AG08396 (cell line): Measurements from ENCODE around the gene LPAR1.

Experiments used
- DNase-seq: peaks from one replicate; pipeline ENCODE4 v3.0.0; 2012; ENCODE audit warnings: low spot score, mixed read lengths

LPAR1 gene

DNA sequence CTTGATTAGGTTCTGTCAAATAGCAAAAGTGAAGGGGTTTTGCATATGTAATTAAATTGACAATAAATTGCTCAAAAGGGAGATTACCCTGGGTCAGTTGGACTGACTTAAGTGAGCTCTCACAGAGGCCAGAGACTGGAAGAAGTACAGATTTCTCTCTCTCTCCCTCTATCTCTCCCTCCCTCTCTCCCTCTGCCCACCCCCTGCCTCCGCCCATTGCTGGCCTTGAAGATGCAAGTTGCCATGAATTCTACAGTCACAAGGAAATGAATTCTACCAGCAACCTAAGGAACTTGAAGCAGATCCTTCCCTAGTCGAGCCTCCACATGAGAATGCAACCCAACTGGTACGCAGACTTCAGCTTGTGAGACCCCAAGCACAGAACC is 119.2 kb downstream of the LPAR1 start:
- DNase-seq = no peak

DNA sequence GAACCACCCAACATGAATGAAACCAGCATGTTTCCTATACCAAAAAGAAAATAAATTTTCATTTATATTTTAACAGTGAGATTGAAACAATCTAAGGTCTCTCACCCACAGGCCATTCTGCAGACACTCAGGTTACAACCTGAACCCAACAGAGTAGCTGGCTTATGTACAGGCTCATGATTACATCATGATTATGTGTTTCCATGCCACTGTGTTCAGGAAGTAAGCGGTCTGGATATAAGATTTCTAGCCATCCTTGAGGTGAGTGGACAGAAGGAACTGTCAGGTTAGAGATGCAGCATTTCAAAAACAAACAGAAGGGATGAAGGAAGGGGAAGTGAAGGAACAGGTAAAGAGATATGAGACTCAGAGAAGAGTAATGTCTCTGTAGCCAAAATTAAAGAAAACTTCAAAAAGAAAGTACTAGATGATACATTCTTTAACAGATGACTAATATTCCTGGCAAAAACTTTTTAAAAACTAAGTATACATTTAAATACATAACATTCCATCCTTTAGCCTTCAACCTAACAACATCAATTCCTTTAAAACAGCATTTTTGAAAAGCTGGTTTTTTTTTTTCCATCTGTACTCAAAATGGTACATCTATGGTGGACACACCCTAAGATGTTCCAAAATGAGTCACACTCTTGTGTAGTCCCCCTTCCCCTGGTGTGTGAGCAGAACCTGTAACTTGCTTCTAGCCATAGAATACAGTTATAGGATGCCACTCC is 119.8 kb downstream of the LPAR1 start:
- DNase-seq = peak; percentile 16

DNA sequence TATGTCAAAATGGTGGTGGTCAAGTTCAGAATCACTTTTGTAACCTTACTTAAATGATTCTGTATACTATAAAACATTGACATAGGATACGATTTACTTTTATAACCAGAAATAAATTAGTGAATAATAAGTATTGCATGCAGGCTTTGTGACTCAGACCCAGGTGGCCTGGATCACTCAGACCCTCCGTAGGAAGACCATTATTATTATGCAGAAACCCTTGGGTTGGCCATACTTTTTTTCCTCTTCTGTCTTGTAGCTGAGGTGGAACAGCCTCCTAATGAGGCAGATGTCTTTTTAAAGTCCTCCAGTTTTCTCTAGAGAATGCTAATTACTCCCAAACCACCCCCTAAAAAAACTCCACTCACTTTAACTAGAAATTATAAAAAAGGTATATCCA is 121.9 kb downstream of the LPAR1 start:
- DNase-seq = no peak

DNA sequence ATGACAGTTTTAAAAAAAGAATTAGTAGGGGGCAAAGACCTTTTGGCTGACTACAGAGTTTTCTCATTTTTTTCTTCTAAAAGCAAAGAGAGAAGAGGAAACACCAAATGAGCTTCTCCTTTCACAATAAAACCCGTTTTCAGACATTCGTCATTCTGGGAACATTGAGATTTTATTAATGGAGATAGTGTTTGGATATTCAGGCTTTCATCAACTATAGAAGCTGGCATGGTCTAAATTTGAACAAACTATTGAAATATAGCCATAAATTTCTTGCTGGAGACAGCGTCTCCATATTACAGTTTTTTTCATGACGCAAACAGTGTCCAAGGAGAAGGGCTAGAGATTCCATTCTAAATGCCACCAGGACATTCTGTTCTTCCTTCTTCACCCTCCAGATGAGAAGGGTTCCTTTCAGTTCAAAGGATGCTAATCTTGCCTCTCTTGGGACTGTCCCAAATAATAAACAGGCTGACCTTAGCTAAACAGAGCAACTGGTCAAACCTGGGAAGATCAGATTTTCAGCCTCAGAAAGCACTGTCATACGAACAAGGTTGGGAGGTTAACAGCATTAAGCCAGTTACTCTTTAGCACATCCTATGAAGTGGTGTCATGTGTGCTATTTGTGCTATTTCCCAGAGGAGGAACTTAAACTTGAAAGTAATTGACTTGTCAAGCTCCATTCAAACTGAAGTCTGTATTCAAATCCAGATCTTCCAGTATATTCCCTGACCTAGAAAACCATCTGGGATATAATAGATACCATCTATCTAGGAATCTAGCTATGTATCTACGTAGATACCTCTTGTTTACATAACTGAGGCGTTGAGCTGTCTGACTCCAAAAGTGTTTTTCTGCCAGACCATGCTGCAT is 125.6 kb downstream of the LPAR1 start:
- DNase-seq = no peak

DNA sequence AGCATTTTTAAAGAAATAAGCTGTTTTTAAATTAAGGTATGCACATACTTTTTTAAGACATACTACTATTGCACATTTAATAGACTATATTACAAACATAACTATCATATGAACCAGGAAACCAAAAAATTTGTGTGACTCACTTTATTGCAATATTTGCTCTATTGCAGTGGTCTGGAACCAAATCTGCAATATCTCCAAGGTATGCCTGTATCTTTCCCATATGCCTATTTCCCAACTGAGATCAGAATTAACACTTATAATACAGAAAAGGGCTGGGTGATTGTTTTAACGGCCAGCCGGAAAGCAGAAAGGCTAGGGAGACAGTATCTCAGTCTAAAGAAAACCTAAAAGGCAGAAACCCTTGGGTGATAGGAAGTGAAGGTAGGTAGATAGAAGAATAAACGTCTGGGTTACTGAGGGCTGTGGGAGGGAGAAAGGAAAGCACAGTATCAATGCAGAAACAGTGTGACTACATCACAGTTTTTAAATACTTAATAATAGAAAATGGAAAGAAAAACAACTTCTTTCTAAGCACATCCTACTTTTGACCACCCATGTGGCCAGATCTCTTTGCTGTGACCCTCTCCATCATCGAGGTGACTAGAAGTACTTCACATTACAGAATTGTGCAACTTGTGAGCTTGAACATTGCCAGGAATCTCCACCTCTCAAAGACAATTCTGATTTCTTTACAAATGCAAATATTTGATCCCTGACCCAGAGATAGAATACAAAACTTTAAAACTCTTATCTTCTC is 126.4 kb downstream of the LPAR1 start:
- no peak for DNase-seq

DNA sequence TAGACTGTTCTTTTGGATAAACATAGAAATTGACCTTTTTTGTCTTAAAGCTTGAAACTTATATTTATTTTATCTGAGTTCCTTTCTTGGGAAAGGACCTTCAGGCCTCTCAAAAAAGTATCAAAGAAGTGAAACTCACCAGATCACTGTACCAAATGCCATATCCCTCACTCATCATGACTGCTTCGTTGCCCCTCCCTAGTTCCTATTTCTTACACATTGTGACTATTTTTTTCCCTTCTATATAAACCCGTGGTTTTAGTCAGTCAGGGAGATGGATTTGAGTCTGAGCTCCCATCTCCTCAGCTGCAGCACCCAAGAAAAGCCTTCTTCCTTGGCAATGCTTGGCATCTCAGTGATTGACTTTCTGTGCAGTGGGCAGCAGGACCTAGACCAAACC is 129.4 kb downstream of the LPAR1 start:
- no peak for DNase-seq

DNA sequence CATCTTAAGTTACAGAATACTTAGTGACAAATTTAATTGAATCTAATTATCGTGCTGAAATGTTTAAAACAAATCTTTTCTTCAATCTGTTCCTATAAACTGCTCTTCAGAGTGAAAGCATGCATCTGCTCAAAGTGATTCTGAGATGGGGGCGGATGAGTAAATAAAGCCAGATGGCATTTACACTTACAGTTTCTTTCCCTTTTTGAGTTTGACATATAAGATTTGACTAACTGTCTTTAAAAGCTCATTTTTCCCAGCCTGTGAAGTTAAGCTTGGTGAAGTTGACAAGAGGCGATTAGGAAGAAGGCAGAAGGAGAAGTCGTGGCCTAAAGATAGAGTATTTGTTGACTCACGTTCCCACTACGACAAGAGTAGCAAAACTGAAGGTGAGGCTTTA is 137.4 kb downstream of the LPAR1 start:
- DNase-seq = no peak

DNA sequence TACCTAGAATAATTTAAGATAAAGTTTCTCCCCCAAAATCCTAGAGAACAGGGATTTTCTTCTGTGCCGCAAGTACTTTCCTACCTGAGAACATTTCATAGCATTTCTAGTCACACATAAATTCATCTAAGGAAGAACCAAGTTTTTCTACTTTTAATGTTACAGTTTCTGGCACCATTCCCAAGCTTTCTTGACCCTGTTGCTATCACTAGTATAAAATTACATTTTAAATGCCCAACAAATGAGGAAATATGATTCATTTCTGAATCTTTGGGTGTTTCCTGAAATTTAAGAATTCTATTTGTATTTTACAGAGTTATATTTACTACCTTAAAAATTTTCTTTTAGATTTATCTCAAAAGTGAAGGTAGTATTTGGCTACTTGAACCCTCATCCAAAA is 137.8 kb downstream of the LPAR1 start:
- DNase-seq = no peak

DNA sequence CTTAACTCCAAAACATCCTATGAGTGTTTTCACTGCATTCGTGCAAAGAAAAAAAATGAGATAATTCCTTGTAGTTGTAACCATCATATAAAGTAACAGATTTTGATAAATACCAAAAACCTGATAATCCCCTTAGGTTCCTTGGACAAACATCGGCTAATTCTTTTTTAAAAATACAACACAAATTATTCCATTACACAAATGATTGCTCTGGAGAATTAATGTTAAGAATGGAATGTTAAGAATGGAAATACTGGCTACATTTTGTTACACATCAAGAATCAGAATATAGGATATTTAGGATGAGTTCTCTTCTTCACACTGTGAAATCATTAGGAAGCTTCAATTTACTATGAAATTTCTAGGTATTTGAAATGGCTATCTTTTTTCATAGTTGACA is 139.4 kb downstream of the LPAR1 start:
- no peak for DNase-seq

DNA sequence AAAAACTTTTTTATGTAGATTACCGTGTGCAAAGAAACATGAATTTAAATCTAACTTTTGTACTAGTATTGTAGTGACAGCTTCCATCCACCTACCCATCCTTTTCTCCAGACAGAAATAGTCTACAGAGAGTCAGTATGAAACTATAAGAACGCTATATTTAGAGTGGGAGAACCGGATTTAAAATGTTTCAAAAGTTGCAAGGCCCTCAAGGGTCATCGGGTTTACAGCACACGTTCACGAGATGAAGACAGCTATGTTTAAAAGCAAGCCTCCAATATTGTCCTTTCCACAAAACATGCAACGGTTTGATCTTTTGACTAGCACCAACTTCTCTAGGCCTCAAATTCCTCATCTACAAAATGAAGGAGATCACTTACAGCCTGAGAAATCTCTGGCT is 139.9 kb downstream of the LPAR1 start:
- DNase-seq = no peak

DNA sequence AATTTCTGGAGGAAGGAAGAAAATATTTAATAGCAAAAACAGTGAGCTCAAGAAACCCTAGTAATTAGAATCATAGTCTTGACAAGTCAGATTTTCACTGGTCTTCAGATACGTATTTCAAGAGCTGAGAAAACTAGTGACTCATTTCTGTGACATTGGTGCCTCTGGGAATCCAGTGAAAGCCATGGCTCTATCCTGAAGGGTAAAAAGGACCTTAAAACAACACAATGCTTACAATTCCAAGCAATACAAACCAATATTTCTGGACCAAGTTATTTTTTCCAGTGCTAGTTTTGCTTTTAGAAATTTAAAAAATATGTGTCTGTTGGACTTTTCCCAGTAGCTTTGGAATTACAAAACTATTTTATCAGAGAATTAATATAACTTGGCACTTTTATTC is 140.3 kb downstream of the LPAR1 start:
- no peak for DNase-seq

DNA sequence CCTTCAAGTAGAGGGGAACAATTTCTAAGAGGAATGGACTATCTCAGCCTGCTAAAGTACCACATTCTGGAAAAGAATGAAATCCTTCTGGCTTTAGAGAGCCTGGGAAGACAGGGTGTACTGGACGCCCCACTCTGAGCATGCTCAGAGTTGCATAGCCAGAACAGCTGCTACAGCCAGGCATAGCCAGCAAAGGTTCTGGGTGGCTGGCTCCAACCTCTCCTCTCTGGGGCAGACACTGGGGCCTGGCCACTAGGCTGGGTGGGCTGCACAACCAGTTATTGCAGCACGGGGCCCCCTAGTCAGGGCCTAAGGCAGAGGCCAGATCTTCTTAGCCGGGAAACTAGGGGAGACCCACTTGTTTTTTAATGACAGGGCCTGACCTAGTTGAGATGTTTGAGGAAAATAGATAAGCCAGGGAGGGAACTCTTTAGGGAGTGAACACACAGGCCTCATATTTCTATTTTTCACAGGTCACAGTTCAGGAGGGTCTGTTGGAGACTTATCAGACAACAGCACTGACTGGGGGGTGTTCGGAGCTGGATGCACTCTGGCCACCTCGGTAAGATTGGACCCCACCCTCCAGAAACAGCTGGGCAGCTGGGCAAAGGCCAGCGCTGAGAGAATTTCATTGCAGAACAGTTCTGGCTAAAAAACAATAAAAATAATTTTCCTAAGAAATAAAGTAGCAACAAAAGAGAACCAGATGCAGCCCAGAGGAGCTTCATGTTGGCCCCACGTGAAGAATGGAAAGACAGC is 142.9 kb downstream of the LPAR1 start:
- no peak for DNase-seq

DNA sequence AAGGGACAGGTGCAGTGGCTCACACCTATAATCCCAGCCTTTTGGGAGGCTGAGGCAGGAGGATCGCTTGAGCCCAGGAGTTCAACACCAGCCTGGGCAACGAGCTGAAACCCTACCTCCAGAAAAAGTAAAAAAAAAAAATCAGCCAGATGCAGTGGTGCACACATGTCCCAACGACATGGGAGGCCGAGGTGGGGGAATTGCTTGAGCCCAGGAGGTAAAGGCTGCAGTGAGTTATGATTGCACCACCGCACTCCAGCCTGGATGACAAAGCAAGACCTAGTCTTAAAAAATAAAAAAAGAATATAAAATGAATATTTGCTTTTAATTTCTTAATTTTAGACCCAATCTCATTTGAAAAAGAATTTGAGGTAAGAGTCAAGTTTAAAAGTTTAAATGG is 143.5 kb downstream of the LPAR1 start:
- no peak for DNase-seq

DNA sequence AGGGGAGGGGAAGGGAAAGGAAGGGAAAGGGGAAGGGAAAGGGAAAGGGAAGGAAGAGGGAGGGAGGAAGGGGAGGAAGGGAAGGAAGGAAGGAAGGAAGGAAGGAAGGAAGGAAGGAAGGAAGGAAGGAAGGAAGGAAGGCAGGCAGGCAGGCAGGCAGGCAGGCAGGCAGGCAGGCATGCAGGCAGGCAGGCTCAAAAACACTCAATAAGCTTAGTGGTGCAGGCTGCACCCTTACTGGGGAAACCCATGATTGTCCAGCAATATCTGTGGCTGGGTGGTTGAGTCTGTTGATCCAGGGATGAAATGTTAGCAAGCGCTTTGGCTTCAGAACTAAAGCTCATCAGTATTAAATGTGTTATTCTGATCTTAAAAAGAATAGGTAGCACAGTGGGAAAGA is 145.6 kb downstream of the LPAR1 start:
- no peak for DNase-seq

DNA sequence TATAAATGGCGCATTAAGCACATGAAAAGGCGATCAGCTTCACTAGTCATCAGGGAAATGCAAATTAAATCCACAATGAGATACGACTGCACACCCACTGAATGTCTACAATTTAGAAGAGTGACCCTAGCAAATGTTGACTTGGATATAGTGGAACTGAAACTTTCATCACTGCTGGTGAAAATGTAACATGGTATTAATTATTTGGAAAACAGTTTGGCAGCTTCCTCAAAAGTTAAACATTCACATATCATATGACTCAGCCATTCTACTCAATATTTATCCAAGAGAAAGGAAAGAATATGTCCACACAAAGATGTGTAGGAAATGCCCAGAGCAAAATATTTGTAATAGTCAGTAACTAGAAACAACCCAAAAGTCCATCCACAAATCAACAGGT is 146.5 kb downstream of the LPAR1 start:
- no peak for DNase-seq

DNA sequence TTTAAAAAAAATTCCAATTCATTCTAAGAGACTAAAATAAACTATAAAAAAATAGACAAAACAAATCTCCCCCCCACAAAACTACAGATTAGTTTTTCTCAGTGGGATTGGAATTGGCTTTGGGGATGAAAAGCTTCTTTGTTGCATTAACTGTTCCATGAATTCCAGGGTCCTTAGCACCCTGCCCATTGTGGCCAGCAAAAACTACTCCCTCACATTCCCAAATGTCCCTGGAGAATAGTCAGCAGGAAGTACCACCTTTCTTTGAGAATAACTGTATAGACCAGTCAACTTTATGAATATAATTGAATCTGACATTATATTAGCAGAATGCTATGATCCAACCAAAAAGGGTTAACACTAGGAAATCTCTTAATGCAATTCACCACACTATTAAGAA is 147.9 kb downstream of the LPAR1 start:
- no peak for DNase-seq

DNA sequence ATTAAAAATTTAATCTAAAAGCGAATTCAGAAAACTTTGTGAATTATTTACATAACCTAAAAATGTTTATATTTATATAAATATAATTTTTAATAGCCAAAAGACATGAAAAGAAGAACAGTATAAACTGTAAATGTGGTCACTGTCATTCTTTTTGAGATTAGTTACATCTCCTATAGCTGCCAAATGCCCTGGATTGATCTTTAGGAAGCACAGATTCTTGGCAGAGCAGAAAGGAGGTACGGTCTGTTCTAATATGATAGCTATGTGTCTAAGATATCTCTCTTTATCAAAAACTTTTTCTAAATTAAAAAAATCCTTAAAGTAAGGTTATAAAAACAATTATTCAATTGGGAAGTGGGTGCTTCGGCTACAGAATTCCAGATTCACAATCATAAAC is 151.0 kb downstream of the LPAR1 start:
- no peak for DNase-seq

DNA sequence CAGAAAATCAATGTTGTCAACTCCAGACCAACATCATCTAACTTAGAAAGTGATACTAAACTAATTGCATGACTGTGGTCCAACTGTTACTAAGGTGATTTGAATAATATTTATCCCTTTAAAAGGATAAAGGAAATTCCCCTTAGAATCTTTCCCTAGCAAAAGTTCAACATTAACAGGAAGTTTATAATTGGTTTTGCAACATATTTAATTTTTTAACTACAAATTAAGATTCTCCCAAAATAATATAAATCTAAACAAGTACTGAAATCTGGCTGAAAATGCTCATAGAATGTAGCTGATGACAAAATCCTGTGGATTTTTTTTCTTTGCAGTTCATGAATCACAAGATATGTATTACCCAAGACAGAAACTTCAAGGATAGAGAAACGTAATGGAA is 151.4 kb downstream of the LPAR1 start:
- DNase-seq = no peak

DNA sequence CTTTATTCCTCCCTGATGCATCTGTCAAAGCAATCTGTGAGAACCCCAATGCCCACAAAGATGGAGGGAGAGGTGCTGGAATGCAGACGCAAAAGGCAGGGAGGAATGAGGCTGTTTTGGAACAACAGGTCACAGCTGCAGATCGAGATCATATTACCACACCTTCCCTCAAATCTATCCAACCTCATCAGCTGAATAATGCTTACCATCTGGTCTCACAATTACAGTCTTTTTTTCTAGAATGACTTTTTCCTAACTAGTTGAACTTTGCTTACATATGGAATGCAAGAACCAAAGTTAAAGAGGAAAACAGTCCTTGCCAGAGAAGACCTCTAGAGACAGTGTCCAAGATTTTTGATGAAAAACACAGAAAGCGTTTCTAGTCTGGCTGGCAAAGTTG is 158.1 kb downstream of the LPAR1 start:
- peak; percentile 27 for DNase-seq

DNA sequence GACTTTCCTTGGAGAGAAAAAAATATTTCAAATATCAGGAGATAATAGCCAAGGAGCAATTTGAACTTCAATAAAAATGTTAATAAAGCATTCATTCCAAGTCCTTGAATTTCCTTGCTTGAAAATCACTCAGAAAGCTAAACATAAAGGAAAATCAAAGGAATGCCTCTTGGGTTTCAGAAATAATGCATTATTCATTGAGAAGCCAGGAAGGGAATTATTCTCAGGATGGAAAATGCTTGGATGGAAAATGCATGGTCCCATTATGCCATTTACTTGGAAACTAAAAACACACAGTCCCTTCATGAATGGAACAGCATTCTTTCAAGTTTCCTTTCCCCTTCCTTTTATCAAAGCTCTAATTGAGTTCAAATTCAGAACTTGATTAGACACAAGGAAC is 160.9 kb downstream of the LPAR1 start:
- DNase-seq = no peak

DNA sequence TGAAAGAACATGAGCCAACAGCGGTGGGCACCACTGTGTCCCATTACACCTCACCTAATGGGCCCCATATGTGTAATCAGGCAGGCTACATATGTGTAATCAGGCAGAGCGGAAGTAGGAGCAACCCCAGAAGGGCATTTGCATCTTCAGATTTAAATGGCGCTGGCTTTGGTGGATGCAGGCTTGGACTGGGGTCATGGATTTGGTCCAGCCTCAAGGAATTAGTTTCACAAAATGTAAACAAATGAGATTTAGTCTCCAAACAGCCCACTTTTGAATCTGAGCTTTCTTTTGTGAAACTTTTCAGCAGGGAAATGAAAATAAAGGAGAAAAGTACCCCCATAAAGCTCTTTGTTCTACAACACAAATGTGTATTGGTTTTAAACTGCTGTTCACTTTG is 161.3 kb downstream of the LPAR1 start:
- DNase-seq = no peak
